Nephron progenitor cell (in vitro differentiated cells): ENCODE data around the gene SLC9A6.
A peak's percentile ranks its signal among the peaks of the same experiment; 100 is the strongest.

Source experiments
- DNase-seq: peaks from one replicate; pipeline ENCODE4 v3.0.0; 2021
- H3K27ac Mint-ChIP-seq: 2 replicates; pipeline ENCODE4 v1.8.0; 2021; ENCODE audit warnings: mild to moderate bottlenecking, moderate library complexity, mixed read lengths
- H3K27me3 Mint-ChIP-seq: 2 replicates; pipeline ENCODE4 v1.8.0; 2021; ENCODE audit warnings: mild to moderate bottlenecking, low read depth, mixed read lengths; ENCODE audit not compliant: poor library complexity
- H3K36me3 Mint-ChIP-seq: 2 replicates; pipeline ENCODE4 v1.8.0; 2021; ENCODE audit warnings: low read depth, mixed read lengths
- H3K4me1 Mint-ChIP-seq: 2 replicates; pipeline ENCODE4 v1.8.0; 2021; ENCODE audit warnings: mixed read lengths
- H3K4me3 Mint-ChIP-seq: 2 replicates; pipeline ENCODE4 v1.8.0; 2021; ENCODE audit warnings: mild to moderate bottlenecking, moderate library complexity, mixed read lengths
- H3K9me3 Mint-ChIP-seq: 2 replicates; pipeline ENCODE4 v1.8.0; 2021; ENCODE audit warnings: mild to moderate bottlenecking, moderate library complexity, mixed read lengths
- TF ChIP-seq, protein P1 (sequence below): fragments of 200-600 bp; sonication (generic); IDR thresholded peaks from 2 replicates; pipeline ENCODE4 v1.5.0; 2021; ENCODE audit warnings: antibody characterized with exemption

SLC9A6 gene

DNA sequence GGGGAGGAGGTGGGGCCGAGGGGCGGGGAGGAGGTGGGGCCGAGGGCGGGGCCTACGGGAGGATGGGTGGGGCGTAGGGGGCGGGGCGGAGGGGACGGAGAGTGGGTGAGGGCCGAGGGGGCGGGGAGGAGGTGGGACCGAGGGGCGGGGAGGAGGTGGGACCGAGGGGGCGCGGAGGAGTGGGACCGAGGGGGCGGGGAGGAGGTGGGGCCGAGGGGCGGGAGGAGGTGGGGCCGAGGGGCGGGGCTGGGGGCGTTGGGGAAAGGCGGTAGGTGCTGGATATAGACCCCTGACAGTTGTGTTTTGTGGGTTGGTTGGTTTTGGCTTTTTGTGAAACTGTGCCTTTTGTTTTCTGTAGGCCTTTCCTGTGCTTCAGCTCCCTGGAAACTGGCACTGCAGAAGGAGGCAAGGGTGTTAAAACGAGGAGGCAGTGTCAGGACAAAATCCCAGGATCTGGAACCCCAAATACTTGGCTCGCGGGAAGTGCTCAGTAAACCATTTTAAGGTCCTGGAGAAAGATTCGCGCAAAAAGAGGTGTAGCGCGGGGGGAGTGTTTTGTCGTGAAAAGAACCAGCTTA lies 10.9 kb upstream of the SLC9A6 start:
- Mint-ChIP-seq H3K27ac (no peak overlapping the region), H3K9me3 (peaks cover 51% of the 10 kb centered on the region), H3K27me3 (peaks cover 7% of the 10 kb centered on the region), H3K36me3 (no peaks in the 10 kb centered on the region), H3K4me1 (peaks cover 29% of the 10 kb centered on the region), H3K4me3 (peak overlapping the region; percentile 83)
- TF ChIP-seq, protein P1, sequence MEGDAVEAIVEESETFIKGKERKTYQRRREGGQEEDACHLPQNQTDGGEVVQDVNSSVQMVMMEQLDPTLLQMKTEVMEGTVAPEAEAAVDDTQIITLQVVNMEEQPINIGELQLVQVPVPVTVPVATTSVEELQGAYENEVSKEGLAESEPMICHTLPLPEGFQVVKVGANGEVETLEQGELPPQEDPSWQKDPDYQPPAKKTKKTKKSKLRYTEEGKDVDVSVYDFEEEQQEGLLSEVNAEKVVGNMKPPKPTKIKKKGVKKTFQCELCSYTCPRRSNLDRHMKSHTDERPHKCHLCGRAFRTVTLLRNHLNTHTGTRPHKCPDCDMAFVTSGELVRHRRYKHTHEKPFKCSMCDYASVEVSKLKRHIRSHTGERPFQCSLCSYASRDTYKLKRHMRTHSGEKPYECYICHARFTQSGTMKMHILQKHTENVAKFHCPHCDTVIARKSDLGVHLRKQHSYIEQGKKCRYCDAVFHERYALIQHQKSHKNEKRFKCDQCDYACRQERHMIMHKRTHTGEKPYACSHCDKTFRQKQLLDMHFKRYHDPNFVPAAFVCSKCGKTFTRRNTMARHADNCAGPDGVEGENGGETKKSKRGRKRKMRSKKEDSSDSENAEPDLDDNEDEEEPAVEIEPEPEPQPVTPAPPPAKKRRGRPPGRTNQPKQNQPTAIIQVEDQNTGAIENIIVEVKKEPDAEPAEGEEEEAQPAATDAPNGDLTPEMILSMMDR: no peak
- peak; percentile 78 for DNase-seq

DNA sequence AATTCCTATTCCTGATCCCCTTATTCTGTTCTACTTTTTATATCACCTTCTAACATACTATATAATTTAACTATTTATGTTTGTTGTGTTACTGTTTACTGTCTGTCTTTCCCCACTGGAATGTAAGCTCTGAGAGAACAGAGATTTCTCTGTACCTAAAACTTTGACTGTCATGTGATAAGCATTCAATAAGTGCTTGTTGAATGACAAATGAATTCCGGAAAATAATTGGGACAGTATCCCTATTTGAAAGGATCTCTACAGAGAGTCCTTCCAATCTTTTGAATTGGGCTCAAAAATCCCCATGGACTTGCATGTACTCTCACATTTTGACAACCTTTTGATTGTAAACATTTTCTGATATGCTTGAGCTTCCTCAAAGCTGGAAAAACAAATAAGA lies 9.8 kb upstream of the SLC9A6 start:
- peaks cover 52% of the 10 kb centered on the region for H3K9me3 Mint-ChIP-seq
- peaks cover 29% of the 10 kb centered on the region for H3K4me1 Mint-ChIP-seq
- H3K27ac Mint-ChIP-seq: no peak overlapping the region
- no peaks in the 10 kb centered on the region for H3K36me3 Mint-ChIP-seq
- H3K4me3 Mint-ChIP-seq: no peak overlapping the region
- H3K27me3 Mint-ChIP-seq: peaks cover 7% of the 10 kb centered on the region
- TF ChIP-seq, protein P1: no peak
- no peak for DNase-seq

- no peak for DNase-seq
- peaks cover 7% of the 10 kb centered on the region for H3K27me3 Mint-ChIP-seq
- no peak overlapping the region for H3K27ac Mint-ChIP-seq
- TF ChIP-seq, protein P1: no peak
- no peaks in the 10 kb centered on the region for H3K36me3 Mint-ChIP-seq
- H3K9me3 Mint-ChIP-seq: peaks cover 63% of the 10 kb centered on the region
- H3K4me3 Mint-ChIP-seq: no peak overlapping the region
- peaks cover 18% of the 10 kb centered on the region for H3K4me1 Mint-ChIP-seq
These were observed 7.6 kb upstream of the SLC9A6 start for GRCh38 chrX:135977611-135978010.

GRCh38 chrX:135981010-135981409 lies 4.2 kb upstream of the SLC9A6 start:
- Mint-ChIP-seq H3K36me3 (no peaks in the 10 kb centered on the region), H3K4me3 (no peak overlapping the region)
- no peak for DNase-seq

DNA sequence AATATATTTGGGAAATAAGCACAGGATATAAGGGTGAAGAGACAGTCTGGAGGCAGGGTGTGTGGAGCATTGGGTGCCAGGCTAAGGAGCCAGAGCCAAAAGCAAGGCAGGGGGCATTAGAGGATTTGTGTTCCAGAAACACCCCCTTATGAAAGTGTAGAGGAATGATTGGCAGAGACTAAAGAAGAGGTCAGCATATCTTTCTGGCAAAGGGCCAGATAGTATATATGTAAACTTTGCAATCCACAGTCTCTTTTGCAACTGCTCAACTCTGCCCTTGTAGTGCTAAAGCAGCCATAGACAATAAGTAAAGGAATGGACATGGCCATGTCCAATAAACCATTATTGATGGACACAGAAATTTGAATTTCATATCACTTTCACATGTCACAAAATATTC lies 3.6 kb upstream of the SLC9A6 start:
- Mint-ChIP-seq H3K27me3 (no peaks in the 10 kb centered on the region), H3K9me3 (peaks cover 65% of the 10 kb centered on the region), H3K4me3 (no peak overlapping the region), H3K4me1 (peaks cover 27% of the 10 kb centered on the region), H3K36me3 (no peaks in the 10 kb centered on the region), H3K27ac (no peak overlapping the region)
- DNase-seq: no peak
- TF ChIP-seq, protein P1: no peak

More at GRCh38 chrX:135981010-135981409, 4.2 kb upstream of the SLC9A6 start:
- H3K9me3 Mint-ChIP-seq: peaks cover 61% of the 10 kb centered on the region
- H3K27ac Mint-ChIP-seq: no peak overlapping the region
- TF ChIP-seq, protein P1: no peak
- peaks cover 25% of the 10 kb centered on the region for H3K4me1 Mint-ChIP-seq
- no peaks in the 10 kb centered on the region for H3K27me3 Mint-ChIP-seq

- H3K4me1 Mint-ChIP-seq: peaks cover 30% of the 10 kb centered on the region
These were observed 2.4 kb upstream of the SLC9A6 start for GRCh38 chrX:135982860-135983259.

More at GRCh38 chrX:135982860-135983259, 2.4 kb upstream of the SLC9A6 start:
- no peak for DNase-seq
- TF ChIP-seq, protein P1: no peak
- Mint-ChIP-seq H3K36me3 (no peaks in the 10 kb centered on the region), H3K27ac (no peak overlapping the region), H3K4me3 (peak overlapping the region; percentile 12), H3K9me3 (peaks cover 68% of the 10 kb centered on the region), H3K27me3 (no peaks in the 10 kb centered on the region)
